B cell (primary cell): ENCODE results near the gene NPM3. TPM values are rescaled to one million over a fixed set of nuclear protein-coding genes. Genes with fewer than 3 reads are reported as not detected.

Experiments used
- ATAC-seq: fragments of 200-7000 bp; cut with Tn5 transposase; one replicate; pipeline ENCODE4 v1.10.0; 2021; ENCODE audit warnings: low read depth, mild to moderate bottlenecking, moderate number of reproducible peaks, moderate library complexity
- CTCF ChIA-PET: fragments of 350-600 bp; sonication (Branson Sonifier 250); formaldehyde crosslinking; loops from one replicate; lab custom pipeline; 2021; ENCODE audit warnings: antibody characterized with exemption, inconsistent platforms; lab: Charles Lee
- POLR2A ChIA-PET: fragments of 350-600 bp; sonication (Branson Sonifier 250); formaldehyde crosslinking; loops from one replicate; lab custom pipeline; 2021; ENCODE audit warnings: antibody characterized with exemption; lab: Charles Lee
- DNase-seq: peaks from one replicate; pipeline ENCODE4 v3.0.0; 2013
- H2AFZ ChIP-seq: 2 replicates; pipeline ENCODE4 v1.6.1; 2012; ENCODE audit warnings: mild to moderate bottlenecking, low read depth, low read length; ENCODE audit not compliant: insufficient read depth, poor library complexity, severe bottlenecking
- H3K27ac ChIP-seq, 2 donors: 1 replicate in 1 of 2; 2 replicates in 1 of 2; pipeline ENCODE4 v1.5.1; 2012 to 2013; ENCODE audit warnings: low read length in 2 of 2, mild to moderate bottlenecking in 2 of 2, moderate library complexity in 1 of 2
- H3K27me3 ChIP-seq, 4 experiments: fragments of 200-600 bp in 1 of 4; sonication (generic) in 1 of 4; replicated peaks in 1 of 4; 1 replicate in 2 of 4; 2 replicates in 2 of 4; pipeline versions ENCODE4 v1.6.1 to v1.7.0; 2013 to 2016; ENCODE audit warnings: low read length in 3 of 4, mild to moderate bottlenecking in 2 of 4, mixed read lengths in 1 of 4, moderate library complexity in 1 of 4; ENCODE audit not compliant: insufficient read depth in 4 of 4, control insufficient read depth in 3 of 4; ENCODE audit errors: control extremely low read depth in 1 of 4
- H3K36me3 ChIP-seq, 2 experiments: replicated peaks in 1 of 2; 1 replicate in 1 of 2; 2 replicates in 1 of 2; pipeline versions ENCODE4 v1.6.1 to v1.7.1; 2013; ENCODE audit warnings: low read length in 1 of 2; ENCODE audit not compliant: insufficient read depth in 2 of 2, control insufficient read depth in 1 of 2; ENCODE audit errors: control extremely low read depth in 1 of 2, extremely low read depth in 1 of 2
- H3K4me1 ChIP-seq, 2 donors: fragments of 200-600 bp in 1 of 2; sonication (generic) in 1 of 2; 1 replicate in 1 of 2; 2 replicates in 1 of 2; pipeline versions ENCODE4 v1.5.1 to v1.6.1; 2013 to 2017; ENCODE audit warnings: low read length in 2 of 2; ENCODE audit not compliant: control insufficient read depth in 2 of 2, insufficient read depth in 2 of 2
- H3K4me2 ChIP-seq: replicated peaks from 2 replicates; pipeline ENCODE3; 2012; ENCODE audit warnings: mild to moderate bottlenecking, low read depth, low read length; ENCODE audit not compliant: poor library complexity, severe bottlenecking
- H3K4me3 ChIP-seq, 5 experiments: fragments of 200-600 bp in 1 of 5; sonication (generic) in 1 of 5; 1 replicate in 3 of 5; 2 replicates in 2 of 5; pipeline versions ENCODE4 v1.5.1 to v1.7.0; 2011 to 2016; ENCODE audit warnings: low read length in 4 of 5, mild to moderate bottlenecking in 4 of 5, low read depth in 2 of 5, control low read depth in 1 of 5, moderate library complexity in 1 of 5; ENCODE audit not compliant: insufficient read depth in 1 of 5; ENCODE audit errors: control extremely low read depth in 1 of 5, extremely low read depth in 1 of 5
- H3K79me2 ChIP-seq: fragments of 200-600 bp; sonication (generic); one replicate; pipeline ENCODE4 v1.6.0; 2016; ENCODE audit warnings: low read length; ENCODE audit not compliant: control insufficient read depth, insufficient read depth
- H3K9ac ChIP-seq: fragments of 200-600 bp; sonication (generic); 2 replicates; pipeline ENCODE4 v1.6.1; 2017; ENCODE audit warnings: mild to moderate bottlenecking, low read length, moderate library complexity
- H3K9me3 ChIP-seq, 3 donors: one replicate each; pipeline versions ENCODE4 v1.6.1 to v1.7.1; 2013; ENCODE audit warnings: low read length in 2 of 3; ENCODE audit not compliant: control insufficient read depth in 2 of 3, insufficient read depth in 1 of 3; ENCODE audit errors: control extremely low read depth in 1 of 3
- H4K20me1 ChIP-seq: 2 replicates; pipeline ENCODE4 v1.6.0; 2012; ENCODE audit warnings: mild to moderate bottlenecking, low read length; ENCODE audit not compliant: insufficient read depth, control insufficient read depth, poor library complexity, severe bottlenecking
- H3K27ac Mint-ChIP-seq: one replicate; pipeline ENCODE4 v1.8.0; 2021; ENCODE audit warnings: mixed read lengths
- H3K27me3 Mint-ChIP-seq: one replicate; pipeline ENCODE4 v1.8.0; 2021; ENCODE audit warnings: mixed read lengths
- H3K4me1 Mint-ChIP-seq: one replicate; pipeline ENCODE4 v1.8.0; 2021; ENCODE audit warnings: mixed read lengths
- H3K4me3 Mint-ChIP-seq: one replicate; pipeline ENCODE4 v1.8.0; 2021; ENCODE audit warnings: mixed read lengths
- H3K9me3 Mint-ChIP-seq: one replicate; pipeline ENCODE4 v1.8.0; 2022; ENCODE audit warnings: mixed read lengths; ENCODE audit not compliant: insufficient read depth
- EZH2 ChIP-seq: IDR thresholded peaks from 2 replicates; pipeline ENCODE4 v1.6.1; 2012; ENCODE audit warnings: borderline replicate concordance, low read depth, mild to moderate bottlenecking, moderate library complexity, low read length; ENCODE audit not compliant: insufficient read depth, poor library complexity, severe bottlenecking
- WGBS: methylation state at CpG from one replicate; pipeline ENCODE4 v1.1.5; 2013; ENCODE audit warnings: missing lambda C conversion rate; ENCODE audit not compliant: insufficient coverage; 5-methylcytosine and 5-hydroxymethylcytosine counted together
- intact Hi-C: fragments of 100-400 bp; cut with micrococcal nuclease; formaldehyde crosslinking; loops from one replicate; pipeline ENCODE4 v1.10.0; 2022
- polyA plus RNA-seq: library from polyadenylated mRNA; depleted of rRNA; stranded (reverse); fragments of >200 nt; gene quantifications from 2 replicates; pipeline ENCODE4 v1.2.3, GENCODE V29; 2012
- total RNA-seq, 2 donors: library from RNA; stranded (reverse); fragments of 120-200 nt in 1 of 2; gene quantifications; 1 replicate in 1 of 2; 2 replicates in 1 of 2; pipeline versions ENCODE4 v1.2.3 to v1.2.4, GENCODE V29; 2013 to 2022
- TF ChIP-seq, protein P1 (sequence below): fragments of 200-600 bp; IDR thresholded peaks from one replicate; pipeline ENCODE4 v1.8.0; 2022; ENCODE audit warnings: antibody characterized with exemption, mild to moderate bottlenecking

The NPM3 gene
- total and polyA plus RNA-seq, 2 donors (not counting 1 experiment from before 2014, with no cell fraction given): 7.7 to 13.5 TPM

DNA sequence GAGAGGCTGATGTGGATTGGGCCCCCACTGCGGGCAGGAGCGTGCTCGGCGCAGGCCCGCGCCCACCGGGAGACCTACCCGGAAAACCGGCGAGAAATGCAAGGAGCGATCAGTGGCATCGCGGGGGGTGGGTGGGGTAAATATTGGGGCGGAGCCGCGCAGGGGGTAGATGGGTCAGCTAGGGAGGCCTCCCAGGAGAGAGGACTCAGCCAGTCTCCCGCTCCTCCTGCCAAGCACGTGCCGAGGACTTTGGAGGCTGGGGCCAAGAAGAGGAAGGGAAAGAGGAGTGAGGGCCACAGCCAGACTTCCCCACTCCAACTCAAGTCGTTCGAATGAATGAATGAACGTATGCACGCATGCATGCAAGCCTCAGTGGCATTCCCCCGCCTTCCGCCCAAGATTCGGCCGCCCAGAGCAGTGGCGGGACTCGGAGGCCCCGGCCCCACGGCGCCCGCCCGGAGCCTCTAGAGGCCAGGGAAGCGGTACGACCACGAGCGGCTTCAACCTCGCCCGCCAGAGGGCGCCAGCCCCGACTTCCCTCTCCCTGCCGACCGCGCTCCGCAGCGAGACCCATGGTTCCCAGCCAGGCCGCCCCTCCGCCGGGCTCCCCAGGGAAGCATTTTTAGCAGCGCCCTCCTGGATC is 3.6 kb downstream of the NPM3 start:
- peak; percentile 89 for DNase-seq
- Histone ChIP-seq H3K79me2 (peaks cover 24% of the 10 kb centered on the region), H3K4me1 (peaks cover 48 to 72% of the 10 kb centered on the region in 2 donors), H3K27me3 (peaks cover 0 to 43% (median 26%) of the 10 kb centered on the region in 4 experiments), H2AFZ (peak overlapping the region; percentile 72), H3K9ac (peak overlapping the region; percentile 72), H3K4me3 (peak overlapping the region; percentile 36 to 77 (median 57)), H3K4me2 (peak overlapping the region; percentile 92), H3K27ac (no peak overlapping the region), H3K9me3 (peaks cover 0 to 21% (median 0%) of the 10 kb centered on the region in 3 donors), H3K36me3 (peaks cover 0 to 3% of the 10 kb centered on the region in 2 experiments), H4K20me1 (peaks cover 52% of the 10 kb centered on the region)
- POLR2A ChIA-PET: interaction anchor here (0.7 kb wide), 2 partner anchors 30 to 684 kb away, joined by 3 to 4 read pairs; no protein-coding TSS in a partner anchor
- Mint-ChIP-seq H3K27me3 (peaks cover 23% of the 10 kb centered on the region), H3K27ac (peak overlapping the region; percentile 32), H3K4me3 (peak overlapping the region; percentile 91), H3K9me3 (no peaks in the 10 kb centered on the region), H3K4me1 (peaks cover 69% of the 10 kb centered on the region)
- CTCF ChIA-PET: interaction anchor here (0.8 to 2.7 kb wide), 5 partner anchors 58 to 566 kb away, joined by 3 to 28 read pairs (median 4); no protein-coding TSS in a partner anchor
- TF ChIP-seq EZH2: no peak
- TF ChIP-seq, protein P1, sequence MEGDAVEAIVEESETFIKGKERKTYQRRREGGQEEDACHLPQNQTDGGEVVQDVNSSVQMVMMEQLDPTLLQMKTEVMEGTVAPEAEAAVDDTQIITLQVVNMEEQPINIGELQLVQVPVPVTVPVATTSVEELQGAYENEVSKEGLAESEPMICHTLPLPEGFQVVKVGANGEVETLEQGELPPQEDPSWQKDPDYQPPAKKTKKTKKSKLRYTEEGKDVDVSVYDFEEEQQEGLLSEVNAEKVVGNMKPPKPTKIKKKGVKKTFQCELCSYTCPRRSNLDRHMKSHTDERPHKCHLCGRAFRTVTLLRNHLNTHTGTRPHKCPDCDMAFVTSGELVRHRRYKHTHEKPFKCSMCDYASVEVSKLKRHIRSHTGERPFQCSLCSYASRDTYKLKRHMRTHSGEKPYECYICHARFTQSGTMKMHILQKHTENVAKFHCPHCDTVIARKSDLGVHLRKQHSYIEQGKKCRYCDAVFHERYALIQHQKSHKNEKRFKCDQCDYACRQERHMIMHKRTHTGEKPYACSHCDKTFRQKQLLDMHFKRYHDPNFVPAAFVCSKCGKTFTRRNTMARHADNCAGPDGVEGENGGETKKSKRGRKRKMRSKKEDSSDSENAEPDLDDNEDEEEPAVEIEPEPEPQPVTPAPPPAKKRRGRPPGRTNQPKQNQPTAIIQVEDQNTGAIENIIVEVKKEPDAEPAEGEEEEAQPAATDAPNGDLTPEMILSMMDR: peak; percentile 85
- ATAC-seq: peak; percentile 55
- intact Hi-C loops: loop anchor here (1.0 to 5.0 kb wide), 6 partner anchors 15 to 294 kb away; partner anchors contain the start of genes DPCD, FBXW4 and POLL
- WGBS: 2% methylated on average over 51 of the region's 51 CpGs
